Loucy (cell line): ENCODE measurements around the gene ARMC6.

Experiments
- H2AFZ ChIP-seq: fragments of 200-600 bp; sonication (generic); 2 replicates; pipeline ENCODE4 v1.6.0; 2016; ENCODE audit warnings: antibody characterized with exemption, mild to moderate bottlenecking, low read length, moderate library complexity
- H3F3A ChIP-seq: fragments of 200-600 bp; 2 replicates; pipeline ENCODE4 v1.6.0; 2016; ENCODE audit warnings: antibody characterized with exemption, low read depth, mild to moderate bottlenecking
- H3K27me3 ChIP-seq: fragments of 200-600 bp; sonication (generic); 2 replicates; pipeline ENCODE4 v1.6.1; 2014; ENCODE audit warnings: low read length, mild to moderate bottlenecking; ENCODE audit not compliant: insufficient read depth, poor library complexity, severe bottlenecking
- H3K36me3 ChIP-seq: fragments of 200-600 bp; sonication (generic); 2 replicates; pipeline ENCODE4 v1.6.1; 2016; ENCODE audit warnings: low read length; ENCODE audit not compliant: insufficient read depth
- H3K4me1 ChIP-seq: fragments of 200-600 bp; sonication (generic); 2 replicates; pipeline ENCODE4 v1.5.1; 2014; ENCODE audit warnings: low read length, mild to moderate bottlenecking; ENCODE audit not compliant: insufficient read depth, poor library complexity, severe bottlenecking
- H3K4me2 ChIP-seq: fragments of 200-600 bp; sonication (generic); 2 replicates; pipeline ENCODE4 v1.6.0; 2014; ENCODE audit warnings: antibody characterized with exemption, low read length, low read depth, mild to moderate bottlenecking; ENCODE audit not compliant: poor library complexity, severe bottlenecking
- H3K4me3 ChIP-seq: fragments of 200-600 bp; sonication (generic); 2 replicates; pipeline ENCODE4 v1.5.1; 2014; ENCODE audit warnings: low read length, mild to moderate bottlenecking, mixed read lengths; ENCODE audit not compliant: poor library complexity, severe bottlenecking
- H3K79me2 ChIP-seq: fragments of 200-600 bp; sonication (generic); 2 replicates; pipeline ENCODE4 v1.6.1; 2014; ENCODE audit warnings: low read length; ENCODE audit not compliant: insufficient read depth
- H3K9ac ChIP-seq: fragments of 200-600 bp; sonication (generic); 2 replicates; pipeline ENCODE4 v1.6.0; 2014; ENCODE audit warnings: mild to moderate bottlenecking, low read depth, low read length, moderate library complexity; ENCODE audit not compliant: poor library complexity, severe bottlenecking
- H3K9me2 ChIP-seq: fragments of 200-600 bp; sonication (generic); replicated peaks from 2 replicates; pipeline ENCODE4 v1.6.1; 2016; ENCODE audit warnings: low read depth, low read length, mixed read lengths
- H3K9me3 ChIP-seq: fragments of 200-600 bp; sonication (generic); 2 replicates; pipeline ENCODE4 v1.6.1; 2014; ENCODE audit warnings: mild to moderate bottlenecking, antibody characterized with exemption, low read length, low read depth; ENCODE audit not compliant: insufficient read depth
- H4K20me1 ChIP-seq: fragments of 200-600 bp; sonication (generic); 2 replicates; pipeline ENCODE4 v1.6.0; 2014; ENCODE audit warnings: antibody characterized with exemption, low read length, mild to moderate bottlenecking; ENCODE audit not compliant: insufficient read depth, poor library complexity, severe bottlenecking
- EZH2phosphoT487 ChIP-seq: fragments of 200-600 bp; IDR thresholded peaks from 2 replicates; pipeline ENCODE4 v1.6.1; 2018; ENCODE audit warnings: antibody characterized with exemption, mild to moderate bottlenecking, moderate library complexity, borderline replicate concordance
- TF ChIP-seq, protein P1 (sequence below): fragments of 200-600 bp; sonication (generic); conservative IDR thresholded peaks from 2 replicates; pipeline ENCODE4 v1.5.1; 2014; ENCODE audit warnings: mild to moderate bottlenecking, antibody characterized with exemption, low read length

The ARMC6 gene

GRCh38 chr19:19033176-19033425, 302 bp upstream of the ARMC6 start:
- H3K9me2 ChIP-seq: no peaks in the 10 kb centered on the region
- H3K9ac ChIP-seq: peak overlapping the region; percentile 95
- H2AFZ ChIP-seq: no peak overlapping the region

GRCh38 chr19:19034204-19034624, 811 bp downstream of the ARMC6 start:
- H4K20me1 ChIP-seq: peaks cover 37% of the 10 kb centered on the region
- TF ChIP-seq, protein P1, sequence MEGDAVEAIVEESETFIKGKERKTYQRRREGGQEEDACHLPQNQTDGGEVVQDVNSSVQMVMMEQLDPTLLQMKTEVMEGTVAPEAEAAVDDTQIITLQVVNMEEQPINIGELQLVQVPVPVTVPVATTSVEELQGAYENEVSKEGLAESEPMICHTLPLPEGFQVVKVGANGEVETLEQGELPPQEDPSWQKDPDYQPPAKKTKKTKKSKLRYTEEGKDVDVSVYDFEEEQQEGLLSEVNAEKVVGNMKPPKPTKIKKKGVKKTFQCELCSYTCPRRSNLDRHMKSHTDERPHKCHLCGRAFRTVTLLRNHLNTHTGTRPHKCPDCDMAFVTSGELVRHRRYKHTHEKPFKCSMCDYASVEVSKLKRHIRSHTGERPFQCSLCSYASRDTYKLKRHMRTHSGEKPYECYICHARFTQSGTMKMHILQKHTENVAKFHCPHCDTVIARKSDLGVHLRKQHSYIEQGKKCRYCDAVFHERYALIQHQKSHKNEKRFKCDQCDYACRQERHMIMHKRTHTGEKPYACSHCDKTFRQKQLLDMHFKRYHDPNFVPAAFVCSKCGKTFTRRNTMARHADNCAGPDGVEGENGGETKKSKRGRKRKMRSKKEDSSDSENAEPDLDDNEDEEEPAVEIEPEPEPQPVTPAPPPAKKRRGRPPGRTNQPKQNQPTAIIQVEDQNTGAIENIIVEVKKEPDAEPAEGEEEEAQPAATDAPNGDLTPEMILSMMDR: no peak
- no peak for TF ChIP-seq EZH2phosphoT487
- H3K9me2 ChIP-seq: no peaks in the 10 kb centered on the region
- H3F3A ChIP-seq: no peaks in the 10 kb centered on the region
- H3K9ac ChIP-seq: peak overlapping the region; percentile 95
- H3K4me3 ChIP-seq: peak overlapping the region; percentile 92
- H3K4me1 ChIP-seq: peaks cover 19% of the 10 kb centered on the region
- peak overlapping the region; percentile 92 for H3K4me2 ChIP-seq
- peaks cover 74% of the 10 kb centered on the region for H3K79me2 ChIP-seq
- peak overlapping the region; percentile 72 for H2AFZ ChIP-seq
- H3K36me3 ChIP-seq: peaks cover 12% of the 10 kb centered on the region; the same call in 1 of the 2 replicates
- no peaks in the 10 kb centered on the region for H3K9me3 ChIP-seq
- no peaks in the 10 kb centered on the region for H3K27me3 ChIP-seq

More at GRCh38 chr19:19033176-19033425, 302 bp upstream of the ARMC6 start:
- Histone ChIP-seq H3K27me3 (no peaks in the 10 kb centered on the region), H3F3A (no peaks in the 10 kb centered on the region), H3K4me2 (peak overlapping the region; percentile 94), H4K20me1 (peaks cover 42% of the 10 kb centered on the region), H3K4me3 (peak overlapping the region; percentile 92), H3K4me1 (peaks cover 19% of the 10 kb centered on the region), H3K36me3 (peaks cover 21% of the 10 kb centered on the region; the same call in 1 of the 2 replicates), H3K9me3 (no peaks in the 10 kb centered on the region), H3K79me2 (peaks cover 84% of the 10 kb centered on the region)
- TF ChIP-seq, protein P1: no peak
- no peak for TF ChIP-seq EZH2phosphoT487

- H3K9me3 ChIP-seq: no peaks in the 10 kb centered on the region
- no peaks in the 10 kb centered on the region for H3K27me3 ChIP-seq
- no peak overlapping the region for H3K9ac ChIP-seq
- H3K79me2 ChIP-seq: peaks cover 41% of the 10 kb centered on the region
- TF ChIP-seq, protein P1: no peak
- TF ChIP-seq EZH2phosphoT487: no peak
- peaks cover 8% of the 10 kb centered on the region for H3K4me1 ChIP-seq
- no peaks in the 10 kb centered on the region for H3F3A ChIP-seq
- peaks cover 4% of the 10 kb centered on the region for H4K20me1 ChIP-seq
- no peaks in the 10 kb centered on the region for H3K9me2 ChIP-seq
- H3K4me3 ChIP-seq: no peak overlapping the region
- peaks cover 21% of the 10 kb centered on the region; the same call in 1 of the 2 replicates for H3K36me3 ChIP-seq
- no peak overlapping the region for H2AFZ ChIP-seq
- H3K4me2 ChIP-seq: no peak overlapping the region
These were observed 6.5 kb downstream of the ARMC6 start for GRCh38 chr19:19039901-19040300.
